ENCODE measurements around the gene NOTCH1.

Gene NOTCH1

GRCh38 chr9:136531904-136532798, 13.7 kb downstream of the NOTCH1 start:
- DNase-seq (ENCODE audit: low read depth) = no peak

GRCh38 chr9:136531186-136531903, 14.5 kb downstream of the NOTCH1 start:
- DNase-seq (ENCODE audit: low read depth) = no peak

GRCh38 chr9:136530461-136531089, 15.3 kb downstream of the NOTCH1 start:
- DNase-seq (ENCODE audit: low read depth) = no peak

GRCh38 chr9:136529516-136530460, 16.1 kb downstream of the NOTCH1 start:
- DNase-seq (ENCODE audit: low read depth) = no peak

- DNase-seq (ENCODE audit: low read depth) = no peak
Measured at GRCh38 chr9:136528716-136529341, 17.0 kb downstream of the NOTCH1 start.

- DNase-seq (ENCODE audit: low read depth) = no peak
Measured at GRCh38 chr9:136527721-136528710, 17.8 kb downstream of the NOTCH1 start.

GRCh38 chr9:136527131-136527530, 18.7 kb downstream of the NOTCH1 start:
- DNase-seq (ENCODE audit: low read depth) = no peak

GRCh38 chr9:136526625-136527066, 19.2 kb downstream of the NOTCH1 start:
- DNase-seq (ENCODE audit: low read depth) = no peak

- no peak for DNase-seq (ENCODE audit: low read depth)
Measured at GRCh38 chr9:136525841-136526499, 19.9 kb downstream of the NOTCH1 start.

GRCh38 chr9:136525207-136525606, 20.6 kb downstream of the NOTCH1 start:
- no peak for DNase-seq (ENCODE audit: low read depth)

- DNase-seq (ENCODE audit: low read depth) = no peak
Measured at GRCh38 chr9:136522314-136523237, 23.3 kb downstream of the NOTCH1 start.

- no peak for DNase-seq (ENCODE audit: low read depth)
Measured at GRCh38 chr9:136521537-136521936, 24.3 kb downstream of the NOTCH1 start.

- no peak for DNase-seq (ENCODE audit: low read depth)
Measured at GRCh38 chr9:136520053-136520540, 25.8 kb downstream of the NOTCH1 start.

- DNase-seq (ENCODE audit: low read depth) = no peak
Measured at GRCh38 chr9:136519263-136520052, 26.4 kb downstream of the NOTCH1 start.

- DNase-seq (ENCODE audit: low read depth) = no peak
Measured at GRCh38 chr9:136518623-136519022, 27.2 kb downstream of the NOTCH1 start.

- no peak for DNase-seq (ENCODE audit: low read depth)
Measured at GRCh38 chr9:136517950-136518349, 27.9 kb downstream of the NOTCH1 start.
